ENCODE data around the gene RPL39L.

DNA sequence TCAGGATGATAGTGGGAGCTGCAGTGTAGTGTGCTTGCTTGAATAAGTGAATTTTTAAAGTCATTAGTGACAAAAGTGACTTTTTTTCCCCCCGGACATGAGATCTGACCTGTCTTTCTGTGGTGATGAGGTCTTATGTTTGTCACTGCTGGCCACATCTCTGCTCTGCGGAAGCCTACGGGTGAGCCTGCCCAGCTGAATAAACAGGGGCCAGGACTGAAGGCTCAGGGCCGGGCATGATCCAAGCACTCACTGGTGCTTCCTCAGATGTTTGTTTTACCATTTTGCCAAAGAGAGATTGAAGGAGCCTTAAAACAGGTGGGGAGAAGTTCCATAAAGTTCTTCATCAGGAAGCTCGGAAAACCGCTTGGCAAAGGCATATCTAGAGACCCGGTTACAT is 35.0 kb downstream of the RPL39L start:
- TF ChIP-seq, protein P1, sequence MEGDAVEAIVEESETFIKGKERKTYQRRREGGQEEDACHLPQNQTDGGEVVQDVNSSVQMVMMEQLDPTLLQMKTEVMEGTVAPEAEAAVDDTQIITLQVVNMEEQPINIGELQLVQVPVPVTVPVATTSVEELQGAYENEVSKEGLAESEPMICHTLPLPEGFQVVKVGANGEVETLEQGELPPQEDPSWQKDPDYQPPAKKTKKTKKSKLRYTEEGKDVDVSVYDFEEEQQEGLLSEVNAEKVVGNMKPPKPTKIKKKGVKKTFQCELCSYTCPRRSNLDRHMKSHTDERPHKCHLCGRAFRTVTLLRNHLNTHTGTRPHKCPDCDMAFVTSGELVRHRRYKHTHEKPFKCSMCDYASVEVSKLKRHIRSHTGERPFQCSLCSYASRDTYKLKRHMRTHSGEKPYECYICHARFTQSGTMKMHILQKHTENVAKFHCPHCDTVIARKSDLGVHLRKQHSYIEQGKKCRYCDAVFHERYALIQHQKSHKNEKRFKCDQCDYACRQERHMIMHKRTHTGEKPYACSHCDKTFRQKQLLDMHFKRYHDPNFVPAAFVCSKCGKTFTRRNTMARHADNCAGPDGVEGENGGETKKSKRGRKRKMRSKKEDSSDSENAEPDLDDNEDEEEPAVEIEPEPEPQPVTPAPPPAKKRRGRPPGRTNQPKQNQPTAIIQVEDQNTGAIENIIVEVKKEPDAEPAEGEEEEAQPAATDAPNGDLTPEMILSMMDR (IDR thresholded peaks at IDR 0.05): no peak
- no peak for TF ChIP-seq POLR2A (IDR thresholded peaks at IDR 0.05)
